ENCODE measurements around the gene FGFBP3. TPM values are rescaled to one million over a fixed set of nuclear protein-coding genes. Genes with fewer than 3 reads are reported as not detected.
A peak's percentile ranks its signal among the peaks of the same experiment; 100 is the strongest.

FGFBP3 gene
- 1 to 10 TPM; 2.0 to 3.3 (median 3.1) TPM for polyA plus RNA-seq (ENCODE audit: insufficient read length in 3 of 3)

GRCh38 chr10:91909117-91909677, at the start of gene FGFBP3:
Gene FGFBP3 (minus strand): TSS chr10:91909486. CDS start chr10:91908969, 517 bp downstream.
- no peak for DNase-seq (ENCODE audit: low read depth in 3 of 3, low spot score in 2 of 3)

- no peak for DNase-seq (ENCODE audit: low read depth in 3 of 3, low spot score in 2 of 3)
Observed at GRCh38 chr10:91957091-91957490, 47.8 kb upstream of the FGFBP3 start.

- DNase-seq (ENCODE audit: low read depth in 3 of 3, low spot score in 2 of 3), result no peak
Observed at GRCh38 chr10:91955114-91955513, 45.8 kb upstream of the FGFBP3 start.

GRCh38 chr10:91953600-91954160, 44.4 kb upstream of the FGFBP3 start:
- DNase-seq (ENCODE audit: low read depth in 3 of 3, low spot score in 2 of 3), result no peak

- DNase-seq (ENCODE audit: low read depth in 3 of 3, low spot score in 2 of 3), result no peak
Observed at GRCh38 chr10:91944880-91945630, 35.8 kb upstream of the FGFBP3 start.

- no peak for DNase-seq (ENCODE audit: low read depth in 3 of 3, low spot score in 2 of 3)
Observed at GRCh38 chr10:91941426-91941825, 32.1 kb upstream of the FGFBP3 start.

GRCh38 chr10:91939653-91940052, 30.4 kb upstream of the FGFBP3 start:
- DNase-seq (ENCODE audit: low read depth in 3 of 3, low spot score in 2 of 3), result no peak

- no peak for DNase-seq (ENCODE audit: low read depth in 3 of 3, low spot score in 2 of 3)
Observed at GRCh38 chr10:91935886-91936285, 26.6 kb upstream of the FGFBP3 start.

GRCh38 chr10:91932737-91933136, 23.5 kb upstream of the FGFBP3 start:
- no peak for DNase-seq (ENCODE audit: low read depth in 3 of 3, low spot score in 2 of 3)

GRCh38 chr10:91931526-91932190, 22.4 kb upstream of the FGFBP3 start:
- DNase-seq (ENCODE audit: low read depth in 3 of 3, low spot score in 2 of 3), result no peak

- no peak for DNase-seq (ENCODE audit: low read depth in 3 of 3, low spot score in 2 of 3)
Observed at GRCh38 chr10:91930939-91931338, 21.7 kb upstream of the FGFBP3 start.

- no peak for DNase-seq (ENCODE audit: low read depth in 3 of 3, low spot score in 2 of 3)
Observed at GRCh38 chr10:91925022-91925320, 15.7 kb upstream of the FGFBP3 start.

GRCh38 chr10:91924212-91925021, 15.1 kb upstream of the FGFBP3 start:
- DNase-seq (ENCODE audit: low read depth in 3 of 3, low spot score in 2 of 3), result peak; percentile 10 to 46 (median 29)

- DNase-seq (ENCODE audit: low read depth in 3 of 3, low spot score in 2 of 3), result peak; percentile 90 to 95 (median 91)
Observed at GRCh38 chr10:91923371-91924211, 14.3 kb upstream of the FGFBP3 start, which contains the start of gene BTAF1. Gene BTAF1 (plus strand): TSS chr10:91923770. CDS start chr10:91924077, 307 bp downstream.

GRCh38 chr10:91919651-91920050, 10.4 kb upstream of the FGFBP3 start:
- DNase-seq (ENCODE audit: low read depth in 3 of 3, low spot score in 2 of 3), result no peak

GRCh38 chr10:91910467-91910866, 1.2 kb upstream of the FGFBP3 start:
- DNase-seq (ENCODE audit: low read depth in 3 of 3, low spot score in 2 of 3), result no peak

GRCh38 chr10:91908337-91909116, 759 bp downstream of the FGFBP3 start:
- DNase-seq (ENCODE audit: low read depth in 3 of 3, low spot score in 2 of 3), result peak in 2 of 3 donors; percentile 78

GRCh38 chr10:91907914-91908336, 1.4 kb downstream of the FGFBP3 start:
- DNase-seq (ENCODE audit: low read depth in 3 of 3, low spot score in 2 of 3), result no peak

- DNase-seq (ENCODE audit: low read depth in 3 of 3, low spot score in 2 of 3), result no peak
Observed at GRCh38 chr10:91907033-91907594, 2.2 kb downstream of the FGFBP3 start.
